ENCODE data around the gene NCOA1. TPM values are rescaled to one million over a fixed set of nuclear protein-coding genes. Genes with fewer than 3 reads are reported as not detected.

Gene NCOA1
- total RNA-seq, 1 donor from 2014 or later = 7.0 TPM

GRCh38 chr2:24820175-24820513 is 329.1 kb downstream of the NCOA1 start:
- DNase-seq (ENCODE audit: low read depth, low spot score) = no peak

Other genes with a start within 250 kb of the NCOA1 start
- gene ITSN2, start 130.7 kb upstream of the NCOA1 start, total RNA-seq = 47.9 and 58.4 TPM in 2 replicates

Measured in pulmonary artery endothelial cell (primary cell).